ENCODE measurements around the gene HDAC9. TPM values are rescaled to one million over a fixed set of nuclear protein-coding genes. Genes with fewer than 3 reads are reported as not detected.

The HDAC9 gene
- total RNA-seq, 1 experiment from 2014 or later, result 7.7 TPM

DNA sequence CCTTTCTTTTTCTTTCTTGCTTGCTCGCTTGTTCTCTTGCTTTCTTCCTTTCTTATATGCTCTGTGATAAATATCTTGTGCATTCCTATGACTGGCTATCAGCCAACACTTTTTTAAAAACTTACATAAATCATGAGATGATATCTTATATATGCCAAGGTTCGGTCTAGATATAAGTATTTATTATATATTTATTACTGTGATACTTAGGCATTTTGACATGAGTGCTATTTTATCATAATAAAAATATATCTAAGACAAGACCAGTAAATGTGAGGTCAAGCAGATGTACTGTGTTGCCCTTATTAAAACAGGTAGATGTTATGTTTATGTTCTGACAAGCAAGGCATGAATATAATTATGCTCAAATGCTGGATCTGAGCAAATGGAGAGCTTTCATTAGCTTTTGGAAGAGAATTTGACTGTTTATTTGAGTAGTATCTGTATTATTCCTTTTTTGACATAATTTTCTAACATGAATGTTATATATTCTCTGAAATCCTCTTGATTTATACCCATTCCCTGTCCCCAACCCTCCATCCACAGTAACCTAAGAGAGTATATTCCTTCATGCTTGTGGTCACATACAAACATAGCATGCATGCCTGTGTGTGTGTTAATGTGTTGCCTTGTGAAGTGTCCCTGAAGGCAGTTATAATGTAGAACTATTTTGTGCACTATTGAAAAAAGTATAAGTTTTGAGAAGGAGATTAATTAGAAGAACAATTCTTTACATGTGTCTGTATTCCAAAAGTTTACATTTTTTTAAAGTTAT is 158.0 kb downstream of the HDAC9 start:
- no peak overlapping the region for H3K14ac ChIP-seq (ENCODE audit: insufficient read depth, low read length)
- H2AK5ac ChIP-seq (ENCODE audit: insufficient read length, low read length), result no peak overlapping the region
- H3K27ac ChIP-seq (ENCODE audit: insufficient read length, low read depth, low read length), result no peak overlapping the region
- H3K27me3 ChIP-seq (ENCODE audit: insufficient read depth, low read length), result no peaks in the 10 kb centered on the region
- H4K8ac ChIP-seq (replicated peaks; ENCODE audit: insufficient read length, low read depth, low read length), result no peak overlapping the region
- H3K36me3 Mint-ChIP-seq (ENCODE audit: insufficient read depth in 1 of 3, low read depth in 3 of 3), result no peaks in the 10 kb centered on the region
- H3K27me3 Mint-ChIP-seq (ENCODE audit: low read depth), result no peaks in the 10 kb centered on the region
- H3K4me1 Mint-ChIP-seq, result peaks cover 0 to 6% of the 10 kb centered on the region in 2 experiments; a peak in 1 of 4 replicates
- no peak overlapping the region for H3K56ac ChIP-seq (ENCODE audit: insufficient read length, low read depth, low read length)
- no peak overlapping the region for H3K4me3 Mint-ChIP-seq
- H2BK120ac ChIP-seq (ENCODE audit: low read depth, low read length, poor library complexity, severe bottlenecking), result no peak overlapping the region
- no peak overlapping the region for H2AFZ ChIP-seq (ENCODE audit: low read length)
- WGBS (ENCODE audit: extremely low coverage, insufficient read length, low lambda C conversion rate), result no CpG with 5 or more reads among the region's 2 CpGs
- no peak overlapping the region for H3K18ac ChIP-seq (ENCODE audit: insufficient read length, low read depth, low read length)
- H3K79me2 ChIP-seq (ENCODE audit: insufficient read depth, low read length), result no peaks in the 10 kb centered on the region
- no peaks in the 10 kb centered on the region for H4K20me1 ChIP-seq (ENCODE audit: control insufficient read depth, insufficient read depth, insufficient read length)
- no peak overlapping the region for H3K27ac Mint-ChIP-seq
- no peak overlapping the region for H3K9ac ChIP-seq (ENCODE audit: extremely low read depth, insufficient read length, low read length)
- H2BK20ac ChIP-seq (ENCODE audit: low read depth, low read length, poor library complexity, severe bottlenecking), result no peak overlapping the region
- no peak overlapping the region for H3K4ac ChIP-seq (ENCODE audit: low read depth, low read length)
- H3K23me2 ChIP-seq (ENCODE audit: insufficient read length, low read depth, low read length, poor library complexity, severe bottlenecking), result no peaks in the 10 kb centered on the region
- TF ChIP-seq, protein P1, sequence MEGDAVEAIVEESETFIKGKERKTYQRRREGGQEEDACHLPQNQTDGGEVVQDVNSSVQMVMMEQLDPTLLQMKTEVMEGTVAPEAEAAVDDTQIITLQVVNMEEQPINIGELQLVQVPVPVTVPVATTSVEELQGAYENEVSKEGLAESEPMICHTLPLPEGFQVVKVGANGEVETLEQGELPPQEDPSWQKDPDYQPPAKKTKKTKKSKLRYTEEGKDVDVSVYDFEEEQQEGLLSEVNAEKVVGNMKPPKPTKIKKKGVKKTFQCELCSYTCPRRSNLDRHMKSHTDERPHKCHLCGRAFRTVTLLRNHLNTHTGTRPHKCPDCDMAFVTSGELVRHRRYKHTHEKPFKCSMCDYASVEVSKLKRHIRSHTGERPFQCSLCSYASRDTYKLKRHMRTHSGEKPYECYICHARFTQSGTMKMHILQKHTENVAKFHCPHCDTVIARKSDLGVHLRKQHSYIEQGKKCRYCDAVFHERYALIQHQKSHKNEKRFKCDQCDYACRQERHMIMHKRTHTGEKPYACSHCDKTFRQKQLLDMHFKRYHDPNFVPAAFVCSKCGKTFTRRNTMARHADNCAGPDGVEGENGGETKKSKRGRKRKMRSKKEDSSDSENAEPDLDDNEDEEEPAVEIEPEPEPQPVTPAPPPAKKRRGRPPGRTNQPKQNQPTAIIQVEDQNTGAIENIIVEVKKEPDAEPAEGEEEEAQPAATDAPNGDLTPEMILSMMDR (conservative IDR thresholded peaks at IDR 0.05), result no peak
- no peaks in the 10 kb centered on the region for H3K9me3 ChIP-seq (ENCODE audit: control insufficient read depth, low read depth, low read length)
- H4K91ac ChIP-seq (ENCODE audit: insufficient read length, low read depth, low read length), result no peak overlapping the region
- no peaks in the 10 kb centered on the region for H3K79me1 ChIP-seq (ENCODE audit: insufficient read depth, low read depth, low read length, poor library complexity, severe bottlenecking)
- H3K23ac ChIP-seq (ENCODE audit: insufficient read length, low read depth, low read length), result no peak overlapping the region
- no peaks in the 10 kb centered on the region for H3K9me3 Mint-ChIP-seq
- no peak overlapping the region for H3K4me2 ChIP-seq (ENCODE audit: insufficient read depth, insufficient read length, low read length)
- no peaks in the 10 kb centered on the region for H3K4me1 ChIP-seq (ENCODE audit: insufficient read depth, low read length)
- H2BK15ac ChIP-seq (ENCODE audit: low read depth, low read length), result no peak overlapping the region
- H2BK5ac ChIP-seq (ENCODE audit: insufficient read length, low read length), result no peak overlapping the region
- H3T11ph ChIP-seq (ENCODE audit: low read length), result no peak overlapping the region
- H4K5ac ChIP-seq (ENCODE audit: insufficient read length, low read depth, low read length), result no peak overlapping the region
- H2BK12ac ChIP-seq (ENCODE audit: insufficient read length, low read depth, low read length), result no peak overlapping the region
- no peak for DNase-seq

All from H9 (cell line).